ENCODE data around the gene SCUBE1. TPM values are rescaled to one million over a fixed set of nuclear protein-coding genes. Genes with fewer than 3 reads are reported as not detected.

Gene SCUBE1
- total RNA-seq, 1 experiment from 2014 or later: not detected

- in situ Hi-C loops (cut with HindIII; ENCODE audit: low pct_unique_long_range_greater_than_20kb, low sequenced_read_pairs): no loop called here
- CTCF ChIA-PET: no interaction called here
Observed at GRCh38 chr22:43238526-43239006, 104.6 kb downstream of the SCUBE1 start.

GRCh38 chr22:43237280-43237679 lies 105.9 kb downstream of the SCUBE1 start:
- no TSS peak for BruUV-seq (replicated peaks)
- ATAC-seq (no peak), DNase-seq (ENCODE audit: low read depth, low spot score) (no peak)
- Histone ChIP-seq H3K9me3 (ENCODE audit: control insufficient read depth, insufficient read depth, low read depth, low read length) (no peaks in the 10 kb centered on the region), H3K36me3 (ENCODE audit: control insufficient read depth, insufficient read depth, low read length) (no peaks in the 10 kb centered on the region), H3K27ac (ENCODE audit: low read length) (no peak overlapping the region), H3K4me1 (ENCODE audit: control insufficient read depth, insufficient read depth, low read length) (no peaks in the 10 kb centered on the region), H3K27me3 (ENCODE audit: control insufficient read depth, insufficient read depth, low read length) (no peaks in the 10 kb centered on the region), H3K4me3 (ENCODE audit: low read depth in 2 of 2, low read length in 2 of 2) (no peak overlapping the region)
- in situ Hi-C loops (cut with HindIII; ENCODE audit: low pct_unique_long_range_greater_than_20kb, low sequenced_read_pairs): no loop called here
- CTCF ChIA-PET: no interaction called here
- POLR2A ChIA-PET: no interaction called here
- no peak for TF ChIP-seq POLR2AphosphoS5 (IDR thresholded peaks at IDR 0.05; ENCODE audit: low read depth, low read length)
- TF ChIP-seq SIN3A (IDR thresholded peaks at IDR 0.05; ENCODE audit: borderline replicate concordance, insufficient read depth, low read depth, low read length): no peak
- no peak for TF ChIP-seq CTCF (IDR thresholded peaks at IDR 0.05)
- no peak for TF ChIP-seq REST (IDR thresholded peaks at IDR 0.05; ENCODE audit: insufficient read depth in 1 of 2, low read depth in 2 of 2, low read length in 1 of 2)
- TF ChIP-seq TCF7L2 (IDR thresholded peaks at IDR 0.05; ENCODE audit: low read depth, low read length): no peak
- intact Hi-C loops (cut with micrococcal nuclease; ENCODE audit: unreplicated experiment): no loop called here

More at GRCh38 chr22:43238526-43239006, 104.6 kb downstream of the SCUBE1 start:
- DNase-seq (ENCODE audit: low read depth, low spot score) (no peak), ATAC-seq (no peak)
- BruUV-seq (replicated peaks): no TSS peak
- H3K27ac ChIP-seq (ENCODE audit: low read length): no peak overlapping the region
- POLR2A ChIA-PET: no interaction called here
- intact Hi-C loops (cut with micrococcal nuclease; ENCODE audit: unreplicated experiment): no loop called here
- no peaks in the 10 kb centered on the region for H3K27me3 ChIP-seq (ENCODE audit: control insufficient read depth, insufficient read depth, low read length)
- H3K9me3 ChIP-seq (ENCODE audit: control insufficient read depth, insufficient read depth, low read depth, low read length): no peaks in the 10 kb centered on the region
- no peak for TF ChIP-seq REST (IDR thresholded peaks at IDR 0.05; ENCODE audit: insufficient read depth in 1 of 2, low read depth in 2 of 2, low read length in 1 of 2)
- TF ChIP-seq TCF7L2 (IDR thresholded peaks at IDR 0.05; ENCODE audit: low read depth, low read length): no peak
- no peak for TF ChIP-seq SIN3A (IDR thresholded peaks at IDR 0.05; ENCODE audit: borderline replicate concordance, insufficient read depth, low read depth, low read length)
- TF ChIP-seq CTCF (IDR thresholded peaks at IDR 0.05): no peak
- no peak for TF ChIP-seq POLR2AphosphoS5 (IDR thresholded peaks at IDR 0.05; ENCODE audit: low read depth, low read length)
- no peak overlapping the region for H3K4me3 ChIP-seq (ENCODE audit: low read depth in 2 of 2, low read length in 2 of 2)
- H3K36me3 ChIP-seq (ENCODE audit: control insufficient read depth, insufficient read depth, low read length): no peaks in the 10 kb centered on the region
- H3K4me1 ChIP-seq (ENCODE audit: control insufficient read depth, insufficient read depth, low read length): no peaks in the 10 kb centered on the region
